Measurements from ENCODE around the gene ZBTB9.

ZBTB9 gene

GRCh38 chr6:33433544-33434191 is 20.7 kb upstream of the ZBTB9 start:
- no peak for DNase-seq

GRCh38 chr6:33434961-33435360 is 19.4 kb upstream of the ZBTB9 start:
- DNase-seq, result peak; percentile 65 to 79 (median 69)

GRCh38 chr6:33437666-33438065 is 16.7 kb upstream of the ZBTB9 start:
- no peak for DNase-seq

GRCh38 chr6:33438978-33439594 is 15.3 kb upstream of the ZBTB9 start:
- DNase-seq, result no peak

GRCh38 chr6:33439956-33440648 is 14.3 kb upstream of the ZBTB9 start:
- DNase-seq, result no peak

- no peak for DNase-seq
Observed at GRCh38 chr6:33440649-33441309, 13.6 kb upstream of the ZBTB9 start.

GRCh38 chr6:33441457-33441856 is 12.9 kb upstream of the ZBTB9 start:
- DNase-seq, result no peak

- no peak for DNase-seq
Observed at GRCh38 chr6:33442283-33442682, 12.1 kb upstream of the ZBTB9 start.

GRCh38 chr6:33443025-33443424 is 11.4 kb upstream of the ZBTB9 start:
- no peak for DNase-seq

GRCh38 chr6:33443619-33444504 is 10.5 kb upstream of the ZBTB9 start:
- no peak for DNase-seq

GRCh38 chr6:33445119-33445603 is 9.2 kb upstream of the ZBTB9 start:
- peak; percentile 72 to 91 (median 87) for DNase-seq

- no peak for DNase-seq
Observed at GRCh38 chr6:33446356-33446755, 8.0 kb upstream of the ZBTB9 start.

GRCh38 chr6:33450434-33450833 is 3.9 kb upstream of the ZBTB9 start:
- peak; percentile 82 to 90 (median 84) for DNase-seq

GRCh38 chr6:33451606-33452005 is 2.8 kb upstream of the ZBTB9 start:
- no peak for DNase-seq

GRCh38 chr6:33452496-33452895 is 1.9 kb upstream of the ZBTB9 start:
- DNase-seq, result no peak

GRCh38 chr6:33453393-33454008 is 875 bp upstream of the ZBTB9 start:
- DNase-seq, result peak in 1 of 3 donors; percentile 22

- DNase-seq, result no peak
Observed at GRCh38 chr6:33455051-33455450, 675 bp downstream of the ZBTB9 start.

- no peak for DNase-seq
Observed at GRCh38 chr6:33456156-33456555, 1.8 kb downstream of the ZBTB9 start.

GRCh38 chr6:33458676-33459075 is 4.3 kb downstream of the ZBTB9 start:
- peak; percentile 27 to 56 (median 43) for DNase-seq

- DNase-seq, result peak in 1 of 3 donors; percentile 23
Observed at GRCh38 chr6:33459226-33459625, 4.8 kb downstream of the ZBTB9 start.

GRCh38 chr6:33466075-33466735 is 11.8 kb downstream of the ZBTB9 start:
- DNase-seq, result no peak

Measured in suppressor macrophage treated with lipopolysaccharide for 1 hour (primary cell).